ENCODE measurements around the gene TMX1.

GRCh38 chr14:51251486-51251885 is 11.4 kb downstream of the TMX1 start:
- TF ChIP-seq CEBPB (IDR thresholded peaks at IDR 0.05; ENCODE audit: low read depth), result no peak
- no peak for TF ChIP-seq EZH2 (IDR thresholded peaks at IDR 0.05)
- TF ChIP-seq, protein P1, sequence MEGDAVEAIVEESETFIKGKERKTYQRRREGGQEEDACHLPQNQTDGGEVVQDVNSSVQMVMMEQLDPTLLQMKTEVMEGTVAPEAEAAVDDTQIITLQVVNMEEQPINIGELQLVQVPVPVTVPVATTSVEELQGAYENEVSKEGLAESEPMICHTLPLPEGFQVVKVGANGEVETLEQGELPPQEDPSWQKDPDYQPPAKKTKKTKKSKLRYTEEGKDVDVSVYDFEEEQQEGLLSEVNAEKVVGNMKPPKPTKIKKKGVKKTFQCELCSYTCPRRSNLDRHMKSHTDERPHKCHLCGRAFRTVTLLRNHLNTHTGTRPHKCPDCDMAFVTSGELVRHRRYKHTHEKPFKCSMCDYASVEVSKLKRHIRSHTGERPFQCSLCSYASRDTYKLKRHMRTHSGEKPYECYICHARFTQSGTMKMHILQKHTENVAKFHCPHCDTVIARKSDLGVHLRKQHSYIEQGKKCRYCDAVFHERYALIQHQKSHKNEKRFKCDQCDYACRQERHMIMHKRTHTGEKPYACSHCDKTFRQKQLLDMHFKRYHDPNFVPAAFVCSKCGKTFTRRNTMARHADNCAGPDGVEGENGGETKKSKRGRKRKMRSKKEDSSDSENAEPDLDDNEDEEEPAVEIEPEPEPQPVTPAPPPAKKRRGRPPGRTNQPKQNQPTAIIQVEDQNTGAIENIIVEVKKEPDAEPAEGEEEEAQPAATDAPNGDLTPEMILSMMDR (IDR thresholded peaks at IDR 0.05 in 2 of 3, conservative IDR thresholded peaks at IDR 0.05 in 1 of 3; ENCODE audit: borderline replicate concordance in 1 of 3, insufficient read depth in 1 of 3, low read depth in 2 of 3, low read length in 2 of 3), result no peak
- TF ChIP-seq POLR2AphosphoS5 (IDR thresholded peaks at IDR 0.05; ENCODE audit: low read depth, low read length), result no peak
- no peak for TF ChIP-seq JUND (IDR thresholded peaks at IDR 0.05)
- no peak for TF ChIP-seq ZNF274 (IDR thresholded peaks at IDR 0.05; ENCODE audit: low read depth, low read length)
- TF ChIP-seq SRF (IDR thresholded peaks at IDR 0.05; ENCODE audit: low read depth), result no peak
- TF ChIP-seq SIN3A (IDR thresholded peaks at IDR 0.05; ENCODE audit: low read depth), result no peak
